HG02943 (cell line): ENCODE data around the gene MOB1A.
A peak's percentile ranks its signal among the peaks of the same experiment; 100 is the strongest.
"Not testable (repeated sequence)": the region's sequence is repeated elsewhere in the genome, so short reads cannot be mapped to it uniquely, and the experiment has no call there.

Source experiments
- ATAC-seq: cut with Tn5 transposase; IDR thresholded peaks from one replicate; pipeline ENCODE4 v1.9.1; 2021; ENCODE audit warnings: mild to moderate bottlenecking, low read depth, moderate library complexity; ENCODE audit not compliant: unreplicated experiment

Gene MOB1A

DNA sequence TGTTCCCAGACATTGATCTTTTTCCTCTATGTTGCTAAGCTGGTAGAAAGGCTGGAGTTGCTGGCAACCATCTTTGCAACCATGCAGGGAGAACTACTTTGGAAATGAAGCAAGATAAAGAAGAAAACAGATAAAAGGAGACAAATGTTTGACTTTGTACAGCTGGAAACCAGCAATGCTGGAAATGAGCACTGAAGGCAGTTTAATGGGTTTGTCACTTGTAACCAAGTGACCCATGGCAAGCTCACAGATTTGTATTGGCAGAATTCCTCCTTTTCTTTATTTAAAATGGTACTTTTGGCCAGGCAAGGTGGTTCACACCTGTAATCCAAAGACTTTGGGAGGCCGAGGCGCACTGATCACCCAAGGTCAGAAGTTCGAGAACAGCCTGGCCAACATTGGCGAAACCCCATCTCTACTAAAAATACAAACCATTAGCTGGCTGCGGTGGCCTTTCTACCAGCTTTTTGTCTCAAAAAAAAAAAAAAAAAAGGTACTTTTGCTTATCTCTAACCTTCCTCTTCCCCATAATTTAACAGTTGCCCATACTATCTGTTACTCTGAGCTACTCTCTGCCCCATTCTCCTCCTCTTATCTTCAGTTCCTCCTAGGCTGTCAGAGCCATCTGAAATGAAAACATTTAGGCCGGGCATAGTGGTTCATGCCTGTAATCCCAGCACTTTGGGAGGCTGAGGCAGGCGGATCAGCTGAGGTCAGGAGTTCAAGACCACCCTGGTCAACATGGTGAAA lies 28.9 kb downstream of the MOB1A start:
- no peak for ATAC-seq

DNA sequence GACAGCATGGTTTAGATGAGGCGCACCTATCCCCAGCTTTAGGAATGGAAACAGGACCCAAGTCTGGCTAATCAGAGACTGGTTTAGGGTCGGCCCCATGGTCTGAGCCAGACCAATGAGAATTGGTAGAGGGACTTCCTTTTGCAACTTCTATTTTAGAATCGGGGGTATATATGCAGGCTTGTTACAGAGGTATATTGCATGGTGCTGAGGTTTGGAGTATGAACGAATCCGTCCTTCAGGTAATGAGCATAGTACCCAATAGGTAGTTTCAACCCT lies 29.5 kb downstream of the MOB1A start:
- no peak for ATAC-seq

DNA sequence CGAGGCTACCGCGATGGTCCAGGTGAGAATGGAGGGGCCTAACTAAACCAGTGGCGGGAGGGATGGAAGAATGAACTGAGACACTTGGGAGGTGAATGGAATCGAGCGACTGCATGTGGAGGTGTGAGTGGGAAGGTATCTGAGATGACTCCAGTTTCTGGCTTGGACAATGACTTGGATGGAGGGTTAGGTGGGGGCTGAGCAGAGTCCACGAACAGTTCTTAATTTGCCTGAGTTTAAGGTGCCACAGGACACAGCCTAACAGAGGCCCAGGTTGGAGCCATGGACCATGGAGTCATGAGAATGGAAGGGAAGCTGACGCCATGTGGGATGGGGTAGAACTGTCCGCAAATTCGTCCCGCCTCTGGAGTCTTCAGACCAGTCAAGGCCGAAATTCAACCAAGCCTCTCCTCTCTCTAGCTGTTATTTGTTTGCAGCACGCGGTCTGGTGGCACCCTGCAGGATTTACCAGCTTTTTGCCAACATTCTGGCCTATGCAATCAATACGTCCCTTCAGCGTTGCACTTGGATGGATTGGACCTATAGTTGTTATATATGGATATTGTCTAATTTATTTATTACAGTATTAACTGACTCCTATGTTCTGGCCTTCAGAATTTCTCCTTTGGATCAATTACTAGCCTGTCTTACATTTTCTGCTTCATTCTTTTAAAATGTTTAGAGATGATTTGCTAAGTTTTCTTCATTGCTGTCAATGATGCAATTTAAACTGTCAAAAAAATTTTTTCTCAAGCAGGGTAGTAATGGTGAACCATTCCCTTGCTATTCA lies 30.0 kb downstream of the MOB1A start:
- peak; percentile 4 for ATAC-seq

DNA sequence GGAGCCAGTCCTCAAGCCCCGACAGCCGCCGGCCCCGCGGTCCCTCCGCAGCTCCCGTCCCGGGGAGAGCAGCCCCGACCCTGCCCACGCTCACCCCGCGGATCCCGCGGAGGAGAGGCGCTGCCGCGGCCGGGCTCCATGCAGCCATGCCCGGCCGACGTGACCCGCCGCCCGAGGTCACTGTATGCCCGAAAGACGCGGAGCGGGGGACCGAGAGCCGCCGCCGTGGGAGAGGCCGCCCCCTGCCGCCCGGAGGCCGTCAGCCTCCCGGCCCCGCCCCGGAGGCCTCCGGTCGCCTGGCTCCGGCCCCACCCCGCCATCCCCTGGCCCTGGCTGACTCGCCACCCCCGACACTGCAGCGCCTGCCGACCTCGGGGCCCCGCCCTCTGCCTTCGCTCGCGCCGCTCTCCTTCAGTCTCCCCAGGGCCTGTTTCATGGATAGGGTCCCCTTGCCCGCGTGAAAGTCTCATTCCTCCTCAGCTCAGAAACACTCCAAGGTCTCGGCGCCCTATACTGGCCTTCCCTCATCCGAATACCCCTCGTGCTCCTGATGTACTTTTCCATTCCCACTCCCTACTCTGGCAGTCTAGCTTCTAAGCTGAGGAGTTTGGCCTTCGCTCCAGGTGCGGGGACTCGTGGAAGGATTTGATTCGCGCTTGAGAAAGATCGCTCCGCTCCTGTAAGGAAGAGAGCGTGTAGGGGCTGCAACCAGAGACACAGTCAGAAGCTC lies 30.8 kb downstream of the MOB1A start, which contains the start of gene BOLA3:
TSS of gene BOLA3 (minus strand) at position 186 of the 730 bp plus-strand sequence. CDS start at position 148, 38 bp downstream.
- peak; percentile 85 for ATAC-seq

DNA sequence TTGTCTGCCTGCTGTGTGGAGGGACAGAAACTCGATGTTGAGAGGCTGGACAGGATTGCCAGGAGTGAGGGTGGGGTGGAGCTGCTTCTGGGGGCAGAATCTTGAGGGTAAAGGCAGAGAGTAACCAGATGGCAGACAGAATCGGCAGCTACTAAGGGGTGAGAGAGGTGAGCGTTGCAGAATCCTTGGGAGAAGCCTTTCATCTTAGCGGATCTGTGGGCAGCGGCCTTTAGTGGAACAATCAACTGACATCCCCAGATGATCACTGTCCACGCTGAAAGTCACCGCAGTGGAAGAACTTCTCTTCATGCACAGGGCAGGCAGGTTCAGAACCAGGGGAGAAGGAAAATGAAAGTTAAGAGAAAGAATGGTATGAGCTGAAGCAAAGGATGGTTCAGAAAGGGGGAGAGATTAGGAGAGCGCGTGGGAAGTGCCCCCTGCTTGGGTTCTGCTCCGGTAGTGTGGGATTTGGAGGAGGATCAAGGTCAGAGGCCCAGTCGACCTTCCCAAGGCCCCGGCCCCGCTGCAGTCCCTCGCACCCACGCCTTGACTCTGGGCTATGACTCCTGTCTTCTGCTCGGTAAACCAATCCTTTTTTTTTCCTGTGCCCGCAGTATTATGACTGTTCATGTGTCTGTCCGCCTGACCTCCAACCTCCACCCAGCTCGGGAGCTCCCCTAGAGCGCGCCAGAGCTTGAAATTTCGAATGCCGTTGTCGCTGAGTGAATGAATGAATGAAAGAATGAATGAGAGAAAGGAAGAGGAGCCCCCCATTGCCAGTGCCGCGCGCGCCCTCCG lies 31.6 kb downstream of the MOB1A start:
- ATAC-seq: peak; percentile 30

DNA sequence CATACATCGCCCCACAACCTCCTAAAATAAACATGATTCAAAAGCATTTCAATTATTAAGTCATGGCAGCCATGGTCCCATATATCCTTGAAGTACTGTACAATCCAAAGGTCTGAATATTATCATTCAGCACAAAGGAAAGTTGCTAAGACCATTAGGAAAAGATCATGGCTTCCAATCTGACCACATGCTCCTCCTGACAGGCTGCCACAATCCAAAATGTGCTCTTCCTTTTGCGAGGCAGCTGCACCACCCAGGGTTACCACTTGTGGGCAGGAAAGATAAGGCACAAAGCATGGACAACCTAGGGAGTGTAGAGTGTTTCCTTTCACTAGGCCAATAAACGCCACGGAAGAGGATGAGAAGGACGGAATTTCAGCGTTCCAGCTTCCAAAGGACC lies 36.3 kb downstream of the MOB1A start:
- ATAC-seq: no peak

DNA sequence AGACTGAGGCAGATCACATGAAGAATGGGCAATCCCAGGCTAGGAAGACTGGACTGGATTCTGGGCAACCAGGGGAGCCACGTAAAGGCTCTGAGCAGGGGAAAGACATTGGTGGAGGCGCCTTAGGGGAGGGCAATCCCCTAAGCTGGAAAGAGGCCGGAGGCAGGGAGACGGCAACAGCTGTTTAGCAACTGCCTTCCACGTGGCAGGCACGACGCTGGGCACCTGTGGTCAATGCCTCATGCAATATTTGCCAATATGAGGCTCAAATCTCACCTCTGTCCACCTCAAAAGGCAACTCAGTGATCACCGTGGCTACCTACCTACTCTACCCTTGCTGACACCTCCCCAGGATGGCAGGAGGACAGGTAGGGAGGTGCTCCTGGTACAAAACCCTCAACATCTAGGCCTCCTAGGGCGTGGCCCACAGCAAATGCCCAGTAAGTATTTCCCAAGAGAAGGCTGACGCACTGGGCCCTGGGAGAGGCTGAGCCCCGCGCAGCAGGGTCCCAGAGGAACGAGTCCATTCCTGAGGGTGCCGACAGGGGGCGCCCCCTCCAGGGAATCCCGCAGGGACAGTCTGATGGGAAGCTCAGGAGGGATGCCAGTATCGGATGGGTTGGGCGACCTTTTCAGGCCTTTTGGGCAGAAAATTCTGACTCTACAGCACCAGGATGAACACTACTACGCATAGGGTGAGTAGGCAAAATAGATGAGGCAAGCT lies 39.9 kb downstream of the MOB1A start:
- no peak for ATAC-seq

DNA sequence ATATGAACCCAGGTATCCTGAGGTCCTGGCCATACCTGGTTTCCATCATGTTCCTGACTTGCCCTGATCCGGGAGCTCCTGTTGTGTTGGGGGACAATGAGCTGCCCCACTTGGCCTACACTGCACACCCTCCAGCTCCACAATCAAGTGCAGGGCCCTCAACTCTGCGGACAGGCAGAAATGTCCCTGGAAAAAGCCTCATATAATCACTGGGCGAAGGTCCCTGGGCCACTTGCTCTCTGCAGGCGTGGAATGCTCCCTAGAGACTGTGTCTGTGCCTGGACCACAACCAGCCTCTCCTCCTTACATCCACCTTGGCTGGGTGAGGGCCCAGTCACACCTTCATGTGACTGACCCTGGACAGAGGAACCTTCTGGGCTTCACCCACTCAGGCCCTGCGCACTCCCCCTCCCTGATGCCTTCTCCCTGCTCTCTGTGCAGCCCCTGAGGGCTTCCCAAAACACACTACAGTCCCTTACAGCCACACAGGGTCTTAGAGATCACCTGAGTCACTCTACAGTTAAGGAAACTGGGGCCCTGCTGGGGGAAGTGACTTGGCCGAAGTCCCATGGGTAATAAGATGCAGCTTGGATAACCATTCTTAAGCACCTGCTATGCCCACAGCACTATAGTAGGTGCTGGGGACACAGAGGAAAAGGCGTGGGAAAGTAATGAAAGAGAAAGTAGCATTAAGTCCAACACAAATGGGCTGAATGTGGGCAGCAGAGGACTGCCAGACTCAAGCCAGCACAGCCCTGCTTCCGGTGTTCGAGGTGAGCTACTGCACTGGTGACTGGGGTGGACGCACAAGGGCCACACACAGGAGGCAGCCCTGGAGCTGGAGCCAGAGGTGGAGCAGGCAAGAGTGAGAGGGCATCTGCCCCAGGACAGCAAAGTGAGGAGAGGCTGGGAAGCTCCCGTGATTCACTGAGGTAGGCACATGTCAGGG lies 40.8 kb downstream of the MOB1A start:
- ATAC-seq: no peak

DNA sequence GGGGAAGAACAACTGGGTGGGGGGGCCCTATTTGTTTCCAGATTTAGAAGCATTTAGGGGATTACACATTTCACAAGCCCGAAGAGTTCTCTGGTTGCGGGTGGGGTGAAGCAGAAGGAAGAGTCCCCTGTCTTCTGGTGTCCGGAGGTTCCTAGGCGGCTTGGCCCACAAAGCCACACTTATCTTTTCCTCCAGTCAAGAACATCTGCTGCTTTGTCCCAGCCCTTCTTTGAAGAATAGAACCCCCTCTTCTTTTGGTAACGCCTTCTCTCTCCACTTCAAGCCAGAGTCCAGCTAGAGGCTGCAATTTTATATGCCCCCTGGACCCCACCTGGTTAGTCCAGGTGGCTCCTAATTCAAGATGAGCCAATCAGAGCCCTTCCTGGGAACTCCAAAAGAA lies 46.8 kb downstream of the MOB1A start:
- no peak for ATAC-seq

DNA sequence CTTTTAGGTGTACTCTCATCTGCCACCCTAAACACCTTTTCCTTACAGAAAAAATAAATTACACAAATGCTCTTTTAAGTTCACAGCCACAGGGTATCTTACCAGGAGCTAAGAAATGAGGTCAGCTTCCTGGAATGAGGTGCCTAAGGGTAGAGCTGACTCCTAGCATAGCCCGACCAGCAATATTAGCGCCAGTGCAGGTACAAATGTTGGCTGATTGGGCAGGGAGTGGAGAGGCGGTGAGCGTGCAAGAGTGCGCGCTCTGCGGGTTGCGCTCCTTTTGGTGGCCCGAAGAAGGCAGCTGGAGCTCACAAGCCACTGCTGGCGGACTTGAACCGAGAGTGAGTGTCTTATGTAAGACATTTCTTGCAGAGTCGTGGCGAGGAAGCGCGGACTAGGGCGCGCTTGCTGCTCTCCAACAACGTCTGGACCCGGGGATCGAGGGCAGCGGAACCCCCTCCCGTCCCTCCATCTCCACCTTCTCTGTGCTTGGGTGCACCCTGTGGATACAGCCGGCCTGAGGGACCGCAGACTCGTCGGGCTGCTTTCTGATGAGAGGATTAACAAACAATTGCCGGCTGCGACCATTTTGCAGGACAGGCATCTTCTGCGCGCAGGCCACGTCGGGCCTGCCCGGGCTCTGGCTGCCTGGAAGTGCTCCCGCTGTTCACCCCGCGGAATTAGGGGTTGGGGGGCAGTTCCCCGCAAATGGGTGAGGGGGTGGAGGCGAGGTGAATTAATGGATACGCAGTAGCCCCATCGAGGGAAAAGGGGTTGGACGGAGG lies 48.3 kb downstream of the MOB1A start:
- no peak for ATAC-seq

DNA sequence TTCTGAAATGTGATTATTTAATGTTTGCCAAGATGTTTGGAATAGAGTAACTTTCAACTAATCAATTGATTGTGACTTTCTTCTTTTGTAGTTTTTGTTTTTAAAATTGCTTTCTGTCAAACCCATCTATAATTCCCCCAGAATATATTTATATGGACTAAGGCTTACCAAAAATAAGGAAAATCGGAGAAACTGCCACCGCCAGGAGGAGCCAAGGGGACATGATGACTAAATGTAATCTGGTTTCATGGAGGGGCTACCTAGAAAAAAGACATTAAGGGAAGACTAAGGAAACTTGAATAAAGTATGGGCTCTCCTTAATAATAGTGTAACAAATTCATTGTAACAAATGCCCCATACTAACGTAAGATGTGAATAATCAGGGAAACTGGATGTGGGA lies 50.5 kb downstream of the MOB1A start:
- no peak for ATAC-seq

DNA sequence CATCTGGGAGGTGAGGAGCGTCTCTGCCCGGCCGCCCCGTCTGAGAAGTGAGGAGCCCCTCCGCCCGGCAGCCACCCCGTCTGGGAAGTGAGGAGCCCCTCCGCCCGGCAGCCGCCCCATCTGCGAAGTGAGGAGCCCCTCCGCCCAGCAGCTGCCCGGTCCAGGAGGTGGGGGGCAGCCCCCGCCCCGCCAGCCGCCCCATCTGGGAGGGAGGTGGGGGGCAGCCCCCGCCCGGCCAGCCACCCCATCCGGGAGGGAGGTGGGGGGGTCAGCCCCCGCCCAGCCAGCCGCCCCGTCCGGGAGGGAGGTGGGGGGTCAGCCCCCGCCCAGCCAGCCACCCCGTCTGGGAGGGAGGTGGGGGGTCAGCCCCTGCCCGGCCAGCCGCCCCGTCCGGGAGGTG lies 54.7 kb downstream of the MOB1A start:
- not testable (repeated sequence) for ATAC-seq

DNA sequence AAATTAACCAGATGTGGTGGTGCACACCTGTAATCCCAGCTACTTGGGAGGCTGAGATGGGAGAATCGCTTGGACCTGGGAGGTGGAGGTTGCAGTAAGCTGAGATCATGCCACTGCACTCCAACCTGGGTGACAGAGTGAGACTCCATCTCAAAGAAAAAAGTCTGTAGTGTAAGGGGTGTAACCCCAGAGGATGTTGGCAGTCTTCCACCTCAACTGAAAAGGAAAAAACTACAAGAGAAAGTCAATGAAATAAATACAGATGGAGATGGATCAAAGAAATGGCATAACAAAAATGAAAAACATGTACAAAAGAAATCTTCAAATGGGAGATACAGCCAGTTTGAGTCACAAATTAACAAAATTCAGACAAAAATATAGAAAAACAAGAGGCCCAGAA lies 56.8 kb downstream of the MOB1A start:
- not testable (repeated sequence) for ATAC-seq

DNA sequence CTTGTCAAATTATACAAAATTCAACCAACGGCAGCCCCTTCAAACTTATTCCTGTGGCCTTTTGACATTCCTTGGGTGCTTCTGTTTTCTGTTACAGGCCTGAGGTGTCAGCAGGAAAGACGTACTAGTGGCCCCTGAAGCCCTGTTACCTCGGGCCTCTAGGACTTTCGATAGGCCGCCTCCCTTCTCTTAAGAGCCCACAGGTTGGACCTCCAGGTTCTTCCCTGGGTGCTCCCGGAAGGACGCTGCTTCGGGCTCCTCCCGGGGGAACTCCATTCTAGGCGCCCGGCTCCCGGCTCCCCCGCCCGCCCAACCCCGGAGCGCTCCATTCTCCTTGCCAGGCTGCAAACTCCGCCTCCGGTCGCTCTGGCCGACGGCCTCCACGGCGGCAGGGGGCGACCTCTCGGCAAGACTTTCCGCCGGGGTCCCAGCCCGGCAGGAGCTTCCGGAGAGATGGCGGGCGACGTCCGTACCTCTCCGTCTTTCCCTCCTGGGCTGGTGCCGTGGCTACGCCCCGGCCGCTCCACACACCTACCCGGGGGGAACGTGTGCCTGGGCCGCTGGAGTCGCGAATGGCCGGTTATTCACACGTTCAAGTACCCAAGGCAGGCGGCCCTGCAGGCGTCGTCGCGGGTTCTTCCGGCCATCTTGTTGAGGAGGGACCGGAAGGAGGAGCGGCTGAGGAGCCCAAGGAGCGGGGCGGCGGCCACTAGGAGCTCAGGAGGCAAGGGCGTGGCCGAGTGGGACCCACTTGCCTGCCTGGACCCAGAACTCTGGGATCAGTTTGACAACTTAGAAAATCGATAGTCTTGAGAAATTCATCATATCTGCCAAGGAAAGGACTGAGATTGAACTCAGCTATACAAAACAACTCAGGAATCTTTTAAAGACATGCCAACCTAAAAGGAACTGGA lies 58.5 kb downstream of the MOB1A start:
- peak; percentile 91 for ATAC-seq

DNA sequence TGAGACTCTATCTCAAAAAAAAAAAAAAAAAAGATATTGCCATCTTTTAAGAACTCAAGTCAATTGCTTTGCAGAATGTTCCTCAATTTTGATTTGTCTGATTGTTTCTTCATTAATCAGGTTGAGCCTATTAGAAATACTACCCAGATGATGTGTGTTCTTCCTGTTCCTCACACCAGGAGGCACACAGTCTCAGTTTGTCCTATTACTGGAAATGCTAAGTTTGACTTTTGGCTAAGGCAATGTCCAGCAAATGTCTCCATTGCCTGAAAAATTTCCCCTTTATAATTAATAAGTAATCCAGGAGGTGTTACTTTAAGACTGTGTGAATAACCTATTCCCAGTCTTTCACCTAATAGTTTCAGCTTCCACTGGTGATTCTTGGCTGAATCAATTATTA lies 59.3 kb downstream of the MOB1A start:
- ATAC-seq: no peak

DNA sequence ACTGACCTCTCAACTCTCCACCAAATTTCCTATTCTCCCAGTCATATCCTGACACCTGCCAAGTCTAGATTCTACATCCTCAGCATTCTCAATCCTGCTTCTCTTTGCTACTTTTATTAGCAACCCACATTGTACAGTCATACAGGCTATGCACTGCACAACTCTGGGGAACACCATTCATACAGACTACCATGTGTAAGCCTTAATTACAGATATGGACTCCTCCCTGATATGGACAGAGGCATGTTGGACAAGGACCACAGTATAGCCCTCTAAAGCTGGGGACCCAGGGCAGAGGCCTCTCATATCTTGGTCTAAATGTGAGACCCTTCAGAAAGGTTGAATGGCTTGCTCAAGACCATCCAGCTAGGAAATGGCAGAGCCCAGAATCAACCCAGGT lies 67.3 kb downstream of the MOB1A start:
- ATAC-seq: no peak

DNA sequence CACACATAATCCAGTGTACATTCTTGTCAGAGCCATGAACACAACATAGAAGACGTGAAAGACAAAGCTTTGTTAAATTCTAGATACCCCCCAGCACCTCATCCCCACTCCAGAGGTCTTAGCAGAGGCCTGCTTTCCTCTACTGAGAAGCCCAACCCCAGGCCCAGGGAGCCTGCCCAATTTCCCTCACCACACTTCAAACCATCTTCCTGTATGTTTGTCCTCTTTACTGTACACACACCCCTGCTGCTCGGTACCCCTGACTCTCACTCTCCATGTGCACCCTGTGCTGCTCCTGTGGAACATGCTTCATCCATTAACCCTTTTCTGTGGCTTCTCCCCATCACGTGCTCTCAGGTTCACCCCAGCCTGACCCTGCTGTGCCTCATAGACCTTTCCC lies 68.1 kb downstream of the MOB1A start:
- no peak for ATAC-seq
